Measurements from ENCODE around the gene DAPK1.

DAPK1 gene

GRCh38 chr9:87661241-87661640, 163.6 kb downstream of the DAPK1 start:
- TF ChIP-seq CTCF (IDR thresholded peaks at IDR 0.05; ENCODE audit: extremely low read depth, missing control alignments), result no peak
- no peak for DNase-seq (ENCODE audit: low spot score)

- DNase-seq (ENCODE audit: low spot score), result peak; percentile 73
- peak; percentile 33 for TF ChIP-seq CTCF (IDR thresholded peaks at IDR 0.05; ENCODE audit: extremely low read depth, missing control alignments)
Measured at GRCh38 chr9:87662808-87663528, 165.3 kb downstream of the DAPK1 start.

- no peak for DNase-seq (ENCODE audit: low spot score)
- TF ChIP-seq CTCF (IDR thresholded peaks at IDR 0.05; ENCODE audit: extremely low read depth, missing control alignments), result no peak
Measured at GRCh38 chr9:87663556-87663955, 165.9 kb downstream of the DAPK1 start.

- no peak for TF ChIP-seq CTCF (IDR thresholded peaks at IDR 0.05; ENCODE audit: extremely low read depth, missing control alignments)
- DNase-seq (ENCODE audit: low spot score), result no peak
Measured at GRCh38 chr9:87664153-87665060, 166.7 kb downstream of the DAPK1 start.

GRCh38 chr9:87665505-87665904, 167.8 kb downstream of the DAPK1 start:
- no peak for DNase-seq (ENCODE audit: low spot score)
- TF ChIP-seq CTCF (IDR thresholded peaks at IDR 0.05; ENCODE audit: extremely low read depth, missing control alignments), result no peak

GRCh38 chr9:87667164-87667738, 169.6 kb downstream of the DAPK1 start:
- no peak for TF ChIP-seq CTCF (IDR thresholded peaks at IDR 0.05; ENCODE audit: extremely low read depth, missing control alignments)
- DNase-seq (ENCODE audit: low spot score), result peak; percentile 48

GRCh38 chr9:87668222-87668621, 170.6 kb downstream of the DAPK1 start:
- DNase-seq (ENCODE audit: low spot score), result no peak
- no peak for TF ChIP-seq CTCF (IDR thresholded peaks at IDR 0.05; ENCODE audit: extremely low read depth, missing control alignments)
